GM18505 (cell line): ENCODE results near the gene HS6ST3.

Source experiments
- ATAC-seq: cut with Tn5 transposase; IDR thresholded peaks from one replicate; pipeline ENCODE4 v1.9.1; 2021; ENCODE audit not compliant: unreplicated experiment
- POLR2A ChIP-seq: IDR thresholded peaks from 4 replicates; pipeline ENCODE4 v1.6.1; 2011; ENCODE audit warnings: borderline replicate concordance; ENCODE audit not compliant: insufficient read depth, insufficient read length; ENCODE audit errors: extremely low read depth

The HS6ST3 gene

DNA sequence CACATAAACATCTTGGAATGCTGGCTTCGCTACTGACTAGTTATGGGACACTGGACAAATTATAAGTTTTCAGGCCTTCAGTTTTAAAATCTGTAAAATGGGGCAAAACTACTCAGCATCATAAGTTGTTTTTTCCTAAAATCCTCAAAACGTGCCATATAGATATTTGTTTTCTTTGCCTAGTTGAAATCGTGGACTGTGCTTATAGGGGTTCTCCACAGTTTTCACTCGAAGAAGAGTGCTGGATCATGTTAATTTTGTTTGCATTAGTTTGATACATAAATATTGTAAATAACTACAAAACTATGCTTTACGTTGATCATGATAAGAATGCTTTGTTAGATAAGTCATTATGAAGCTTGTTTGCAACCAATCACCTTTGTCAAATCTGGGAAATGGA lies 591.0 kb downstream of the HS6ST3 start:
- no peak for ATAC-seq
- TF ChIP-seq POLR2A = no peak

DNA sequence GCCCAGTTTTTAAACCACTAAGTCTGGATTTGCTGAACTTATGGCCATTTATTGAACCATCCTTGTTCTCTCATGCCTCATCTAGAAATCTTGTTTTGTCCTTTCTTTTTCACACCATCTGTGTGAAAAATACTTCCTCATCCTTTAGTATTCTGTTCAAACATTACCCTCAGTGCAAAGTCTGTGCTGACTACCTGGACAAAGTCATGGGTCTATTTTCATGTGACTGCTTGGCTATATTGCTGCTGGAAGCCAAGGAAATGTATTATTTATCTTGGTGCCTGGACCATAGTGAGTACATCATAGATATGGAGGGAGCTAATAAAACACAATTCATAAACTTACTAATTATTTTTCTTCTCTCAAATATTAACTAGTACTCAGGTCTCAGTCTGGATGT lies 591.9 kb downstream of the HS6ST3 start:
- ATAC-seq = no peak
- no peak for TF ChIP-seq POLR2A

DNA sequence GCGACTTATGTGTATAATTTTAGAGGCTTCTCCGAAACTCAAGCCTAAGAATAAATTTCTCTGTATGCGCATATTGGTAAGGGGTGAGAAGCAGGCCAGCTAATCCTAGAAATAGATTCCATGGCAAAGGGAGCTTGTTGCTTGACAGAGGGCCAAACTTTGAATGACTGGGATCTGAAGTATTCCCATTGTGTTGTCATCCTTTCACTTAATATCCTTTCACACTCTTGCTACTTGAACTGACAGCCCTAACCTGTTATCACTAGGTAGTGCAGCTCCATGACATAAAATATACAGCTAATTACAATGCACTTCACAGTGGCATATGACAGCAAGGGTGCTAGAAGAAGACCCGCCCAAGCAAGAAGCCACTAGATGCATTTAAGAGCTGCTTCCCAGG lies 594.6 kb downstream of the HS6ST3 start:
- no peak for TF ChIP-seq POLR2A
- ATAC-seq = no peak

DNA sequence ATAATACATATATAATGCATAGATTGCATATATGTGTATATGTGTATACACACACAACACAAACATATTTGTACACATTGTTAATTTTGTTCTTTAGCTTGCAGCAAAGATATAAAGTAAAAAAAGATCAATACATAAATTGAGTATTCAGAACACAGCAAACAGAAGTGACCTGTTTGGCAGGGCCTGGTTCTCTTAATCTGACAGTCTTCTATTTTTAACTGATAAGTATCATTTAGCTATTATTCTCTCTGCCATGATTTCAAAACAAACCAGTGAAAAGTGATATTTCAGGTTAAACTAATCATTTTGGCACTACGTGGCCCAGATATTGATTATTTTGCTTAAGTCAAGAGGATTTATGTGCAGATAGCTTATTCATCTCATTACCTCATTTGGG lies 595.0 kb downstream of the HS6ST3 start:
- no peak for TF ChIP-seq POLR2A
- ATAC-seq = no peak

DNA sequence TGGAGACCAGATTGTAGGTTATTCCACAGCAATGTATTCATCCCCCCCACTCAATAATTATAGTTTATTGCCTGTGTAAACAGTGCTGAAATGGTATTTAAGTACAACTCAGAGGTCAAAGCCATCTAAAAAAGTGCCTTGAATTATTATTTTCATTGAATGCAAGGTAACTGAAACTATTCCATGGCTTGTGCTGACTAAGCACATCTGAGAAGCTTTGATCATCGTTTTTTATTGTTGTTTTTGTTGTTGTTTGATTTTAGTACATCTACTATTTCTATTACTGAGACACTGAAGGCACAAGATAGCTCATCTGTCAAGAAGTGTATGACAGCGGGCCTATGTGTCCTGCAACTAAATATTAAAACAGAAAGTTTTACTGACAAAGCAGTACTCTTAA lies 596.4 kb downstream of the HS6ST3 start:
- no peak for ATAC-seq

DNA sequence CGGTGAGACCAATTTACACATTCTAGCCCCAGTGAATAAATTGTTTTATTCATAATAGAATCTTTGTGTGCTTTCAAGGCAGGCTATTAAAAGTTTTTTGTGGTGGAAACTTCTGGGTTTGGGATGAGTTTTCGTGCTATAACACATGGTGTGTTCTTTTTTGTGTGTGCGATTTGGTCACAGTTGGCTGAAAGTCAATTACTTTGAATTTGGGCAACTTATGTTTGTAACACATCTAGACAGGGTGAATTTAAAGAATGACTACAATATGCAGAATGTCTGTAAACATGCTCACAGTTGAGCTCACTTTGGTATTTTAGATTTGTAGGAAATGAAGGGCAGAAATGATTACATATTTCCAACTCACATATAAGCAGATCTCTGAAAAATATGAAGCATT lies 597.3 kb downstream of the HS6ST3 start:
- no peak for ATAC-seq
- TF ChIP-seq POLR2A = no peak

More for the DNA sequence above, 596.4 kb downstream of the HS6ST3 start:
- no peak for TF ChIP-seq POLR2A

DNA sequence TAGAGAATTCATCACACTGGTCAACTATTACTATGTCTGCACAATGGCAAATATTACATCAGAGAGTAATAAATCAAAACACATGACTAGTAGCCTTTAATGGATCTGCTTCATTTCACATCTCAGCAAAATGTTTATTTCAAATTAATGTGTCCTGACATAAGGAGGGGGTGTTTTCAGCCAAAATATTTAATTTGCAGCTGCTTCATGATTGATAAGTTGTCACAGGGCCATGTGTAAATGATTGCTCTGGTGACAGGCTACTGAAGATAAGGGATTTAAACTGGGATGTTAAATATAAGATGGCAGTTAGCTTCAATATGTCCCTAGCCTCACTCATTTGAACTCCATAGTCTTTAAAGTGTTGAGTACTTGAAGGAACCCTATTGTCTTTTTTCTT lies 601.1 kb downstream of the HS6ST3 start:
- ATAC-seq = no peak
- no peak for TF ChIP-seq POLR2A

DNA sequence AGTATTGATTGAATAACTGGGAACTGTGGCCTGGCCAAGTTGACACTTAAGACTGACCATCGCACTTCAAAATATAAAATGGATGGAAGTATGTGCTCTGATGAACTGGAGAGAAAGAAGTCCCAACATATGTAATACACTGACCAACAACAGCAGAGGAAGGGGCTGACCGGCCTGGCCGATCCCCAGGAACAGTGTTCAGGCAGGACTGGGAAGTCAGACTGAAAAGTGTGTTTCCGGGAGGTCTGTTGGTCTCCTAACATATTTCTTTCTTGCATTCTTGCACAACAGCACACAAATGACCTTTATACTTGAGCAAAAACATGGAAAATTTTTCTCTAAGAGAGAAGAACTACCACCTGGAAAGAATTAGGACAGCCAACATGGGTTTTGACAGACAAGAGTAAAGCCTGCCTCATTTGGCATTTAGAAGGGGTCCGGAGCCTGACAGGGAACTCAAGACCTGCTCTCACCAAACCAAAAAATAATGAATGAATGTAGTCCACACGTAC lies 606.5 kb downstream of the HS6ST3 start:
- TF ChIP-seq POLR2A = no peak

DNA sequence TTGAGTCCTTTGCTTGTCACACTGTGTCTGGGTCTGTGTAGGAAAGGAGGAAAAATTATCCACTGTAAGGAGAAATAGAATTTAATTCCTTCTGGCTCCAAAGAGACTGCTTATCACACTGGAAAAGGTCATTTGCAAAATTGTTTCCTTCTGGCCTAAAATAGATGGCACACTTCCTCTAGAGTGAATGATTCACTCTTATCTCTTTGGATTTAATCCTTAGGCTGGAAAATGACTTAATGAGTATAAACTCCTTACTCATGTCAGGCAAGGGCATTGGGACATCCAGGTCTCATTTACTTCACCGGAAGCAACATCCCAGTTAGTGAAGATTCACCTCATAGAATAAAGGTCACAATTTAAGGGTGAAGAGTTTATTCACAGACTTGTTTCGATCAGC lies 610.8 kb downstream of the HS6ST3 start:
- no peak for ATAC-seq
- no peak for TF ChIP-seq POLR2A

More for the DNA sequence above, 606.5 kb downstream of the HS6ST3 start:
- ATAC-seq = no peak

DNA sequence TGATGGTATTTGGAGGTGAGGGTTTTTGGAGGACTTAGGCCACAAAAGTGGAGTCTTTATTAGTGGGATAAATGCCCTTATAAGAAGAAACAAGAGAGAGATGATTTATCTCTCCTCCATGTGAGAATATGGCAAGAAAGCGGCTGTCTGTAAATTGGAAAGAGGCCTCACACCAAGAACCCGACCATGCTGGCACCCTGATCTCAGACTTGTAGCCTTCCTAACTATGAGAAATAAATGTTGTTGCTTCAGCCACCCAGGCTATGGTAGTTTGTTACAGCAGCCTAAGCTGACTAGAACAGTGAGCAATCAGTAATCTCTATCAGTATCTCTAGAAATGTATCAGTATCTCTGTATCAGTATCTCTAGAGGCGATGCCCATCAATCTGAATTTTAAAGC lies 617.2 kb downstream of the HS6ST3 start:
- TF ChIP-seq POLR2A = no peak
- no peak for ATAC-seq

DNA sequence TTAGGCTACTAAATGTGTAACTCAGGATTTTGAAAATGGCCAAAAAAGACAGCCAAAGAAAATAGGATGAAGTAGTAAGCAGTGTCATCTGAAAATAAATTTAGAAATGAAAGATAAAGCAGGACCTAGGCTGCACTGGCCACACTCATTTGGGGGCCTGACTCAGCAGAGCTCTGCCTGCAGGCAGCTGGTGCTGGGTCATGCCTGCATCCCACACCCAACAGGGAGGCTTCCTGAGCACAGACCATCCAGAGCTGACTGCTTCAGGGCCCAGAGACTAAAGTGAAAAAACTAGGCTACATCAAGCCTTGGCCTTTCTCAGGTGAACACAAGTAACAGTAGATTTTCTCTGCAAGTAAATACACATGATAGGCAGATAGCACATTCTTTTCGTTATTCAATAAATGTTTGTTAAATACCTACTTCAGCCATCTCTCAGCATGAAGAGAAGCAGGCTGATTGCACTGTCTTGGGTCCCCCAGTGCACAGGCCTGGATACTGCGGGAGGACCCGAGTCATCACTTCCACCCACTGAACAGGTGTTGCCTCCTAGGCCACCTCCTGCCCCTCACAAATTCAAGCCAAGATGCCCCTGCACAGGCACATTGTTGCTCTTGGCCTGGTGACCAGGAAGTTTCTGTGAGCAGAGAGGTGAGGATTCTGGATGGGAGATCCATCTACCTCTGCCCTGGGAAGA lies 620.4 kb downstream of the HS6ST3 start:
- no peak for TF ChIP-seq POLR2A
- ATAC-seq = no peak

DNA sequence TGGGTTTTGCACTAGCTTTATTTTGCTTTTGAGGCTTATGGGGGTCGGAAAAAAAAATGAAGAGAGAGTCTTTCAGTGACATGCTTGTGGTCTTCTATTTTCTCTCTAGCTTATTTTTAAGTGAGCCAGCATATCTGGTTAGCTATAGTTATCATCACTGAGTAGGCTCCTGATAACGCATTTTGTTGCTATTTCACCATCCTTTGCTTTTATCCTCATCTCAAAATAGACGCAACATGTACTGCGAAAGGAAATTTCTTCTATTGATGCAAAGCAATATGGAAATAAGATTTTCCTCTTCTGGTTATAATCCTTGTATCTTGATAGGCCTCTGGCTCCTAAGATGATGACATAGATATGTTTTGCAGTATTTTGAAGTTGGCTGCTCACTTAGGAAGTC lies 630.5 kb downstream of the HS6ST3 start:
- ATAC-seq = no peak
- TF ChIP-seq POLR2A = no peak

DNA sequence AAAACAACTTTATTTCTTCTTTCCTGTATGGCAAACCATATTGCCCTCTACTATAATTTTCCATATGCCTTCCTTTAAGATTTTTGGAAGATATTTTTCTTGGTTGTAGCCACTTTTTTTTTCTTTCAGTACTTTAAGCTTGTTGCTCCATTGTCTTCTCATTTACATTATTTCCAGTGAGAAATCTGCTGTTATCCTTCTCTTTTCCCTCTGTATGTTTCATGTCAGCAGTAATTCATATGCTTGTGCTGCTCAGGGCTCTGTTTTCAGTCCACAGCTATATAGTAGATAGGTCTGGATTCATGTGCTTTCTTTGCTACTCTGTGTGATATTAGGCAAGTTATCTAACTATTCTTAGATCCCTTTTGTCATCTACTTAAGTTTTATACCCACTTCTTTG lies 636.7 kb downstream of the HS6ST3 start:
- TF ChIP-seq POLR2A = no peak
- ATAC-seq = no peak

DNA sequence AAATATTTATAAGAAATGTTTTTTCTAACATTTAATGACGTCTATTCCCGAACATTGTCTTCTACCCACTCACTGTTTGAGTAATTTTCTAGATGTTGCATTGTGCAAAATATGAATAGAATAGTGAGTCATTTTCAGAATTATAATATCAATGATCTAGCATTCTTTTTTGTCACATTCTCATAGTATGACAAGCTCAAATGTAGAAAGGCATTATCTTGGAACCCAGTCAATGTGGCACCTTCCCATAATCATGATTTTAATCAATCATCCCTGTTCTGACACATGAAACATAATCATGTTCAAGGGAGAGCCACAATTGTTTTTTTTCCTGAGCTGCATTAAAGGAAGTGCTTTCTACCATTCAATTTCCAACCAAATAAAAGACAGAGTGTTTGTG lies 638.6 kb downstream of the HS6ST3 start:
- no peak for ATAC-seq
- TF ChIP-seq POLR2A = no peak

DNA sequence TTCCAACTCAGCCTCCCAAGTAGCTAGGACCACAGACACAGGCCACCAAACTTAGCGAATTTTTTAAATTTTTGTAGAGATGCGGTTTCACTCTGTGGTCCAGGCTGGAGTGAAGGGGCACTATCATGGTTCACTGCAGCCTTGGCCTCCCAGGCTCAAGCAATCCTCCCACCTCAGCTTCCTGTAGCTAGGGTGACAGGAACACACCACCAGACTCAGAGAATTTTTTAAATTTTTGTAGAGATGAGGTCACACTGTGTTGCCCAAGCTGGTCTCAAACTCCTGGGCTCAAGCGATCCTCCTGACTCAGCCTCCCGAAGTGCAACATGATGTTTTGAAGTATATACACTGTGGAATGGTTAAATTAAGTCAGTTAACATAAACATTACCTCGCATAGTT lies 640.8 kb downstream of the HS6ST3 start:
- no peak for ATAC-seq
- TF ChIP-seq POLR2A = no peak
